Activated CD8-positive, alpha-beta memory T cell treated with anti-CD3 and anti-CD28 coated beads for 48 hours (primary cell): Measurements from ENCODE around the gene TP63.

Experiments
- DNase-seq, 3 experiments: peaks; one replicate each; pipeline ENCODE4 v3.0.0-alpha.2; 2020; ENCODE audit warnings: low read depth in 2 of 3, low spot score in 2 of 3

TP63 gene

GRCh38 chr3:189808246-189809007 lies 177.2 kb downstream of the TP63 start:
- no peak for DNase-seq

GRCh38 chr3:189809583-189809982 lies 178.4 kb downstream of the TP63 start:
- no peak for DNase-seq

- DNase-seq = no peak
These were observed 181.7 kb downstream of the TP63 start for GRCh38 chr3:189812806-189813465.

- DNase-seq = no peak
These were observed 182.6 kb downstream of the TP63 start for GRCh38 chr3:189813647-189814240.

GRCh38 chr3:189820365-189820720 lies 189.2 kb downstream of the TP63 start:
- no peak for DNase-seq

GRCh38 chr3:189821262-189821661 lies 190.1 kb downstream of the TP63 start:
- DNase-seq = no peak

GRCh38 chr3:189822726-189823125 lies 191.5 kb downstream of the TP63 start:
- no peak for DNase-seq

GRCh38 chr3:189824629-189825312 lies 193.6 kb downstream of the TP63 start:
- no peak for DNase-seq

GRCh38 chr3:189826566-189826965 lies 195.4 kb downstream of the TP63 start:
- DNase-seq = no peak

GRCh38 chr3:189827108-189827507 lies 195.9 kb downstream of the TP63 start:
- no peak for DNase-seq

GRCh38 chr3:189830401-189830800 lies 199.2 kb downstream of the TP63 start:
- DNase-seq = no peak

- DNase-seq = no peak
These were observed 202.1 kb downstream of the TP63 start for GRCh38 chr3:189833266-189833665.

- no peak for DNase-seq
These were observed 202.8 kb downstream of the TP63 start for GRCh38 chr3:189833996-189834395.

GRCh38 chr3:189834462-189834861 lies 203.3 kb downstream of the TP63 start:
- DNase-seq = no peak

- DNase-seq = no peak
These were observed 205.6 kb downstream of the TP63 start for GRCh38 chr3:189836795-189837194.

- DNase-seq = no peak
These were observed 207.1 kb downstream of the TP63 start for GRCh38 chr3:189838291-189838690.

- DNase-seq = no peak
These were observed 208.4 kb downstream of the TP63 start for GRCh38 chr3:189839576-189839975.

GRCh38 chr3:189841473-189842205 lies 210.4 kb downstream of the TP63 start:
- DNase-seq = no peak

- DNase-seq = no peak
These were observed 211.8 kb downstream of the TP63 start for GRCh38 chr3:189842681-189843602.

GRCh38 chr3:189845069-189845468 lies 213.9 kb downstream of the TP63 start:
- no peak for DNase-seq
